WI38 (cell line): ENCODE results near the gene USP10.

Source experiments
- H3K4me3 ChIP-seq: 2 replicates; pipeline ENCODE4 v1.5.1; 2011; ENCODE audit warnings: low read depth, mild to moderate bottlenecking, control low read depth, low read length
- TF ChIP-seq, protein P1 (sequence below): IDR thresholded peaks from 2 replicates; pipeline ENCODE4 v1.5.1; 2012; ENCODE audit warnings: low read depth, mild to moderate bottlenecking, control low read depth, low read length

Gene USP10

DNA sequence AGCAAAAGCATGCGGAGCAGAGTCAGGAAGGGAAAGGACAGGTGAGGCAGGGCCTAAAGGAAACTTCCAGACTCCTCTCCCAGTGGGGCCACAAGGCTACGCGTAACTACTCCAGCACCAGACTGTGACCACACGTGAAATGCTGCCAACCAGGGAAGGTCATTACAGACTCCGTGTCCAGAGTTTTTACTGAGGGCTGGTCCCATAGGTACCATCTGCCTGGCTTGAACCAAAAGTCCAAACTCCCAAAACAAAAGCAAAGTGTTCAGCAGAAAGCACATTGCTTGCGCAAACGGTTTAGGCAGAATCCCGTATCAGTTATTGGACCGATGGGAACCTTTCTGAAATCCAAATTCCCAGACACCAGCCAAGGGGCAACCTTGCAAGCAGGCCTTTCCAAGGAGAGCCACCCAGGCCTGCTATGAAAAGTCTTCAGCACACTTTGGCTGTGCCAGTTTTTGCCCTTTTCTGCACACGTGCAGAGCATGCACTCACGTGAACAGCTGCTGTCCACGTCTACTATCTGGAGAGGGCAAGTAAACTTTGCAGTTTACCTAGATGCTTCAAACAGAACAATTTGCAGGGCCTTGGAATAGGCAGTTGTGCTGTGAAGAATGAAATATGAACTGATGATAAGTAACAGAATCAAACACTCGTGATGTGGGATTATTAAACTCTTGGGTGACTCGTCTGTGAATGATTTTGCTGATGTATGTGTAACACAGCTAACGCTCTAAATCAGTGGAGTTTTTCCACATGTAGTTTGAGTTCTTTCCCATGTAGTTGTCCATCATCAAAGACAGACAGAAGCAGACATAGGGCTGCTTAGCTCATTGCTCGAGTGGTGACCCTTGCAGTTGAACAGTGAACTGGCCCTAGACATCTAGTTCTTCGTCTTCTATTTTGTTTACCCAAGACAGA is 61.9 kb downstream of the USP10 start:
- no peak overlapping the region for H3K4me3 ChIP-seq
- TF ChIP-seq, protein P1, sequence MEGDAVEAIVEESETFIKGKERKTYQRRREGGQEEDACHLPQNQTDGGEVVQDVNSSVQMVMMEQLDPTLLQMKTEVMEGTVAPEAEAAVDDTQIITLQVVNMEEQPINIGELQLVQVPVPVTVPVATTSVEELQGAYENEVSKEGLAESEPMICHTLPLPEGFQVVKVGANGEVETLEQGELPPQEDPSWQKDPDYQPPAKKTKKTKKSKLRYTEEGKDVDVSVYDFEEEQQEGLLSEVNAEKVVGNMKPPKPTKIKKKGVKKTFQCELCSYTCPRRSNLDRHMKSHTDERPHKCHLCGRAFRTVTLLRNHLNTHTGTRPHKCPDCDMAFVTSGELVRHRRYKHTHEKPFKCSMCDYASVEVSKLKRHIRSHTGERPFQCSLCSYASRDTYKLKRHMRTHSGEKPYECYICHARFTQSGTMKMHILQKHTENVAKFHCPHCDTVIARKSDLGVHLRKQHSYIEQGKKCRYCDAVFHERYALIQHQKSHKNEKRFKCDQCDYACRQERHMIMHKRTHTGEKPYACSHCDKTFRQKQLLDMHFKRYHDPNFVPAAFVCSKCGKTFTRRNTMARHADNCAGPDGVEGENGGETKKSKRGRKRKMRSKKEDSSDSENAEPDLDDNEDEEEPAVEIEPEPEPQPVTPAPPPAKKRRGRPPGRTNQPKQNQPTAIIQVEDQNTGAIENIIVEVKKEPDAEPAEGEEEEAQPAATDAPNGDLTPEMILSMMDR = no peak

DNA sequence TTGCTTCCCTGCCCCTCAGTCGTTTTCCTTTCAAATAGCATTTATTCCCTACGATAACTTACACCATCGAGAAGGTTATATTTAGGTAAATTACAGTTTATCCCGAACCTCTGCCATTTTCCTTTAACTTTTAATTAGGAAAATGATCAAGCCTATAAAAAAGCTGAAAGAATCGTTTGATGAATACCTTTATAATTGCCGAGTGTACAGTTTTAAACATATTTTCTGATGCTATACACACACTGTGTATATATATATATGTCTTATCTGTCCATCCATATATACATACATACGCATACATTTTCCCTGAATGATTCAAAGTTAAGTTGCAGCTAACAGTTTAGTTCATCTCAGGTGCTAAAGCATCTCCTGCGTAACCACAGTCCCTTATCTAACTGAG is 63.4 kb downstream of the USP10 start:
- TF ChIP-seq, protein P1 = no peak
- H3K4me3 ChIP-seq = no peak overlapping the region

DNA sequence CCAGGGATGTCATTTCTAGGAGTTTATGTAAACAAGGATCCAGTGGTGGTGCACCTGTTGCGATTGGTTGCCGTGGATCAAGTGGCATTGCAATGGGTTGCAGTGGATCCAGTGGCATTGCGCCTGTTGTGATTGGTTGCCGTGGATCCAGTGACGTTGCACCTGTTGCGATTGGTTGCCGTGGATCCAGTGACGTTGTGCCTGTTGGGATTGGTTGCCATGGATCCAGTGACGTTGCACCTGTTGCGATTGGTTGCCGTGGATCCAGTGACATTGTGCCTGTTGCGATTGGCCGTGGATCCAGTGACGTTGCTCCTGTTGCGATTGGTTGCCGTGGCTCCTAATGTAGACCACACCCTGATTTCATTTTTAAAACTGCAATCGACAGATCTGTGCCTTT is 63.8 kb downstream of the USP10 start:
- H3K4me3 ChIP-seq = no peak overlapping the region
- TF ChIP-seq, protein P1 = no peak

DNA sequence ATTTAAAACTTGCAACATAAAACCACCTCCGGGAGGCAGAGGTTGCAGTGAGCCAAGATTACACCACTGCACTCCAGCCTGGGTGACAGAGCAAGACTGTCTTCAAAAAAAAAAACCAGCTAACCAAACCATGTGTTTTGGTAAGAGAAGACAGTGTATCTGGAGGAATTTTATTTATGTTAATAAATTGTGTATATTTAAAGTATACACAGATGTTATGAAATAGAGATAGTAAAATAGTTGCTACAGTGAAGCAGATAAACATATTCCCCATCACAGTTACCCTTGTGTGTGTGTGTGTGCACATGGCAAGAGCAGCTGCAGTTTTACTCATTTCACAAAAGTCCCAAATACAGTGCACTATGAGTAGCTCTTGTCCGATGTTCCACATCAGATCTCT is 65.2 kb downstream of the USP10 start:
- TF ChIP-seq, protein P1 = no peak
- H3K4me3 ChIP-seq = no peak overlapping the region

DNA sequence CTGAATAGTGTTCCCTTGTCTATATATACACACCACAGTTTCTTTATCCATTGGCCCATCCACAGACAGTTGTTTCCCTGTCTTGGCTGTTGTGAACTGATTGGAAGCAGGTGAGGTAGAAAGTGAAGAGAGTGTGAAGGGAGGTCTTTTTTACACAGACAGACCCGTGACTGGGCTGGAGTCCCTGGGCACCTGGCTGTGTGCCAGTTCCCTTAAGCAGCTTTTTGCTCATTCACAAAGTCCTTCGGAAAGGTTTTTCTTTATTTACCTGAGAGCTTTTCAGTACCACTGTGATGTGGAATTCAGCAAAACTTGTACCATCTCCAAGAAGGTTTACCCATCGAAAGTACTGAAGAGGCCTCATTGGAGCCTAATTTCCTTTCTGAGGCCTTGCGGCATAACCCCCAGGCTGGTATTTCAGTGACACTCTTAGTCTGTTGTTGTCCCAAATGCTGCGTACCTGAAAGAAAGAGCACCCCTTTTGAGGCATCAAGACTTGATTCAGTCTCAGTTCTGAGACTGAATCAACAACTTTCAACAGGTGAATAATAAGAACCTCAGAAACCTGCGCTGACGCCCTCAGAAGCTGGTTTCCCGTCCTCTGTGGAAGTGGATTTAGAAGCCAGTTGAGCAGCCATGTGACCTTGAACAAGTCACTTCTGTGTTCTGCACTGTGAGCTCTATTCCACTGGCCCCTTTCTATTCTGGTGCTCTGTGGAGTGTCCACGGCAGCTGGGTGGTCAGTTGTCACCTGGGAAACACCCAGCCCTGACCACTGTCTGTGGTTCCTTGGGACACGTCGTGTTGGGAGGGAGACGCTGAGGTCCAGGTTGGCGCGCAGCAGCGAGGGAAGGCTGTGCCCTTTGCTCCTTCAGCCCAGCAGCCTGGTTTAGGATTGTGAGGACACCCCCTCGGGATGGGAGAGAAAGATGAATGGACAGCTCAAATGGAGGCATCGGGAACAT is 66.1 kb downstream of the USP10 start:
- TF ChIP-seq, protein P1 = no peak
- H3K4me3 ChIP-seq = no peak overlapping the region

DNA sequence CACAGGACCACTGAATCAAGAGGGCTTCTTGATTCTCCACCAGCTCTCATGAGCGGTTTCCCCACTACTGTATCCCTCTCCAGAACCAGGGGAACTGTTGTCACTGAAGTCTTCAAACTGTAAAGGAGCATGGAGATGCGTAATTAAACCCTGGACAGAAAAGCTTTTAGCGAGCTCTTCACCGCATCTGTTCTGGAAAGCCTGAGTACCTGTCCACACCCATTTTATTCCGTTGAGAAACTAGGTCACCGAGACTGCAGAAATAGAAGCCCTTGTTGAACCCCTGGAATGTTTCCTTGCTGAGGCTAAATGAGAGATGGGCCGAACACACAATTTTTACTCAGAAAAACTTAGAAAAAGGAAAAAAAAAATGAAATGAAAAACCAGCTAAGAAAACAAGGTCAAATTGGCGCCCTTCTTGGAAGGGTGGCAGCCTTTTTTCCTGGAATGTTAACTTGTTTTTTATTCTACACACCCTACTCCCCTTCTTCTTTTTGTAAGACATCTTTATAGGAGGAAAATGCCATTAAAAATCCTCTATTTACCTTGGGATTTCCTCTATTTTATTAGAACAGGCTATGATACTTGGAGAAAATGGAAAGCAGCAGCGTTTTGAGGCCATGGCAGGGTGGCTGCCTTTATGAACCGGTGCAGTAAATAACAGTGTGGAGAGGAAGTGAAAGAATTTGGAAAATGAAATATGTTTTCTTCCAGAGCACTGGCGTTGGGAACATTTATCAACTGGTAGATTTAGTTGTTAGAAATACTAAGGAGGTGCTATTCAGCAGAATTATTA is 67.4 kb downstream of the USP10 start:
- TF ChIP-seq, protein P1 = no peak
- no peak overlapping the region for H3K4me3 ChIP-seq
